GM21390 (cell line): ENCODE results near the gene CPT1A.

Source experiments
- ATAC-seq: cut with Tn5 transposase; IDR thresholded peaks from one replicate; pipeline ENCODE4 v1.9.1; 2021; ENCODE audit not compliant: unreplicated experiment

Gene CPT1A

DNA sequence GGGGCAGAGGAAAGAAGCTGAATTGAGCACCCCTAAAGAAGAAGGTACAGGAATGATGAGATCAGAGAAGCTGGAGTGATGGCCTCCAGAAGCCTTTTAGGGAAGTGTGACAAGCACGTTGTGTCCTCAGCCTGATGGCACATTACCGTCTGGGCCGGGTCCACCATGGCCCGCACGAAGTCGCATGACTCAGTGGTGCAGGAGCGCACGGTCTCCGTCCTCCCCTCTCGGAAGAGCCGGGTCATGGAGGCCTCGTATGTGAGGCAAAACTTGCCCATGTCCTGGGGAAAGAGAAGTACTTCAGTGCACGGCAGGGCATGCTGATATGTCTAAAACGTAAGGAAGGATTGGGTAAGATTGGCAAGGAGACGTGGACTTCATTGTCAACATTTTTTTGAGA is 79.2 kb downstream of the CPT1A start:
- no peak for ATAC-seq

DNA sequence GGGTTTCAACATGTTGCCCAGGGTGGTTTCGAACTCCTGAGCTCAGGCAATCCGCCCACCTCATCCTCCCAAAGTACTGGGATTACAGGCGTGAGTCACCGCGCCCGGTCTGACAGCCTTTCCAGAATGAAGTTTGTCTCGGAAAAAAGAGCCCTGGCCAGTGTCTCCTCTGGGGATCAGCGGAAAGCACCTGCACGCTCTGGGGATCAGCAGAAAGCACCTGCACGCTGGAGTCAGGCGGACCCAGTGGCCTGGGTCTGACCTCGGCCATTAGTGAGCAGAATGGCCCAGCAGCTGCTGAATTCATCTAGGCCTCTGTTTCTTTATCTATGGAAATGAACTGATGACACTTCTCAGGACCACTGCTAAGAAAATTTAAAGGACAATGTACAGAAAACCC is 79.9 kb downstream of the CPT1A start:
- no peak for ATAC-seq

DNA sequence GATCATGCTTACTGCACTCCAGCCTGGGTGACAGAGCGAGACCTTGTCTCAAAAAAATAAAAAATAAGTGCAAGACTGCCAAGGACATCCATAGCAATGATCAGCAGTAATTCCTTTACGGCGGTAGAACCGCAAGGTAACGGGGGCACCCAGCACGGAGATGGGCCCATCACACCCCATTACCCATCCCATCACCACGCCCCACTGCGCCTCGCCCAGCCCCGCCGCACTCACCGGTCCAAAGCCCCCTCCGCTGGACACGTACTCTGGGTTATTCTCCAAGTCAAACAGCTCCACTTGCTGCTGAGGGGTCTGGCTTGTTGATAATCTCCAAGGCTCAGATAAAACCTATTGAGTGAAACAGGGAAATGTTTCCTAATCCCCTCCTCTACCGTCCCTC is 81.7 kb downstream of the CPT1A start:
- no peak for ATAC-seq

DNA sequence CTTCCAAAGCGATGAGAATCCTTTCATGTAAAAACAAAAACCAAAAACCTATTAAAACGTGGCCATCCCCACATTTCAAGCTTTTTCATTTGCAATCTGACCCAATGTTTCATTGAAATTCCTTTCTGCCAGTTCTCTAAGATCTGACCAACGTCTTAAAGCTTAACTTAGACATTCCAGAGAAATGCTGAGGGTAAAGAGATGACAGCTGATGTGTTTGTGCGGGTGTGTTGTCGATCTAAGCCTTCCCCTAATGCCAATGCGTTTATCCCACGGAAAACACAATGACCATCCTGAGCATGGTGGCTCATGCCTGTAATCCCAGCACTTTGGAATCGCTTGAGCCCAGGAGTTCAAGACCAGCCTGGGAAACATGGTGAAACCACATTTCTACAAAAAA is 84.0 kb downstream of the CPT1A start:
- no peak for ATAC-seq

DNA sequence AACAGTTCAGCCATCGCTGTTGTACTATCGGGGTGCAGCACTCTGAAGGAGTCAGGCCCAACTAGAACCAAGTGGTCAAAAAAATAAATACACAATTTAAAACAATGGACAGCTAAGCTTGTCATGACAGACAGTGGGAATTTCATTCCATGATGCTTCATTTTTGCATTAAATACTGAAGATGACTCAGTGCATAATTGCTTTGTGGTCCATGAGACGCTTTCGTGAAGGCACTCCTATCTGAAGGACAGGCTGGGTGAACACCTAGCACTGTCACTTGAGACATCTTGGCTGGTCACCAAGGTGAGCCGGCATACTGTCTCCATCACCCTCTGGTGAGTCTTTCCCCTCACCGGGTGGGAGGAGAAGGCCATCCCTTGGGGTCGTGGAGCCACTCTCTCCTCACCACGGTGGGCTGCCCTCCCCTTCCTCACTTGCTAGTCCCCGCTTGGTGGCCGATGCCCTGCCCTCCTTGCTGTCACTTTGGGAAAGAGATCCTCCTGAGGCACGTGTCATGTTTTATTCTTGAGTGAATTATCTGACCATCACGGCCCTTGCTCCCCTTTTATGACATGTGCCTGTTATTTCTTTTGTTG is 85.4 kb downstream of the CPT1A start:
- ATAC-seq, result no peak

DNA sequence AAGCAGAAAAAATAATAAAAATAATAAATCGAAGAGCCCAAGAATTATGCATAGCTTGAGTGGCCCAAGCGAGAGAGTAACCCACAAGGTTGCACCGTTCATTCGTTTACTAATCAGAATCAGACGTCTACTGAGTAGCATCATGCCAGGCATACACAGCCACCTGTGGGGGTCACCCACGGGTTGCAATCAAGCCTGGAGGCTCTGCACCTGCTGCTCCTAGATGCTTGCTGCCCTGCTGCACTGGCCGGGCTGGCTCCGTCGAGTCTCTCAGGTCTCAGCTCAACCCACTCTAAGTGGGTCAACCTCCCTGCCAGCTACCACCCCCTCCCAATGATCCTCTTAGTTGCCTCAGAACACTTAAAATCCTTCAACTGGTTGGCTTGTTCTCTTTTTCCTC is 88.4 kb downstream of the CPT1A start:
- ATAC-seq, result no peak

DNA sequence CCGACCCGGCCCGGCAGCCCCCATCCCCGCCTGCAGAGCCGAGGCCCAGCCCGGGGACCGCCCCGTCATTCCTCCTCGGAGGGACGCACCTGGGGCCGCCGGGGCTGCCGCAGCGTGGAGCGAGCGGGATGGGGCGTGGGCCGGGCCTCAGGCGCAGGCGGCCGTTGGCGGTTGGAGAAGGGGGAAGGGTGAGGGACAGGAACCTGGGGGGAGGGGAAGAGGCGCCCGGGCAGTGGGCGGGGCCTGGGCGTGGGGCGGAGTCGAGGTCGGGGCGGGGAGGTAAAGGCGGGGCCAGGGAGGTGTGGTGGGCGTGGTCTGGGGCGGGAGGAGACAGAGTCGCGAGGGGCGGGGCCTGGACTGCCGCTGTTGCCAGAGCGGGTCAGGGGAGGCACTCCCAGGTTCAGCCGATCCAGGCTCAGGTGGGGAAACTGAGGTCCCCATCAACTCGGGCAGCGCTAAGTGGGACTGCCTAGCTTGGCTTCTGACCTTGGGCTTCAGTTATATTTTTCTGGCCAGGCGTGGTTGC is 90.3 kb downstream of the CPT1A start, which contains the start of gene TESMIN:
Gene TESMIN, minus strand, starts transcription at position 190 of the 526 bp plus-strand sequence. CDS start 860 bp downstream, outside the sequence.
- ATAC-seq, result no peak

DNA sequence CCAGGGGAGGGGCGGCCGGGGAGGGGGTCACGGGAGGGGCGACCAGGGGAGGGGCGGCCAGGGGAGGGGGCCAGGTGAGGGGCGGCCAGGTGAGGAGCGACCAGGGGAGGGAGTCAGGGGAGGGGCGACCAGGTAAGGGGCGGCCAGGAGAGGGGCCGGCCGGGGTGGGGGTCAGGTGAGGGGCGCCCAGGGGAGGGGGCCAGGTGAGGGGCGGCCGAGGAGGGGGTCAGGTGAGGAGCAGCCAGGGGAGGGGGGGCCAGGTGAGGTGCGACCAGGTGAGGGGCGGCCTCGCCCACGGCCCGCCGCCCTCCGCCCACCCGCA is 90.8 kb downstream of the CPT1A start:
- no peak for ATAC-seq

DNA sequence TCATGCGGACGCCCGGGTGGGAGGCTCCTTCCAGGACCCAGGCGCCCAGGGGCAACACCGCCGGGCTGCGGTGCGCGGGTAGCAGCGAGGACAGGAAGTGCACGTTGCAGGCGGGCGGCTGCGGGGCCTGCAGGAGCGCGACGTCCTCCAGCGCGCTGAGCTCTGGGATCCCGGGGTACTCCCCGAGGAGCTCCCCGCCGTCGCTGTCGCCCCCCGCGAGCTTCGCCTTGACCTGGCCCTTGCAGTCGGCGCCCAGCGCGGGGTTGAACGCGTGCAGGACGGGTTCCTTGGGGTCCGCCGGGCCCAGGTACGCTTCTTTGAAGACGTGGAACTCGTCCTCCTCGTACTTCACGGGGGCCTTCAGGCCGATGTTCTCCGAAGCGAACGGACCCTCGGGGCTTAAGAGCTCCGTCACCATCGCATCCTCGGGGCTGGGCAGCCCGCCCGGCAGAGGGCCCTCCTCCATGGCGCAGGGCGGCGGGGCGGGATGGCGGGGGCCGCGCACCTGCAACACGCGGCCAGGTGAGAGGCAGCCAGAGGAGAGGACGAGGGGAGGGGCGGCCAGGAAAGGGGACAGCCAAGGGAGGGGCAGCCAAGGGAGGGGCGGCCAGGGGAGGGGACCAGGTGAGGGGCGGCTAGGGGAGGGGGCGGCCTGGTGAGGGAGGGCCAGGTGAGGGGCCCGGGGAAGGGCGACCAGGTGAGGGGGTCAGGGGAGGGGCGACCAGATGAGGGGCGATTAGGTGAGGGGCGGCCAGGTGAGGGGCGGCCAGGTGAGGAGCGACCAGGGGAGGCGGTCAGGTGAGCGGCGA is 91.3 kb downstream of the CPT1A start:
- ATAC-seq, result no peak

DNA sequence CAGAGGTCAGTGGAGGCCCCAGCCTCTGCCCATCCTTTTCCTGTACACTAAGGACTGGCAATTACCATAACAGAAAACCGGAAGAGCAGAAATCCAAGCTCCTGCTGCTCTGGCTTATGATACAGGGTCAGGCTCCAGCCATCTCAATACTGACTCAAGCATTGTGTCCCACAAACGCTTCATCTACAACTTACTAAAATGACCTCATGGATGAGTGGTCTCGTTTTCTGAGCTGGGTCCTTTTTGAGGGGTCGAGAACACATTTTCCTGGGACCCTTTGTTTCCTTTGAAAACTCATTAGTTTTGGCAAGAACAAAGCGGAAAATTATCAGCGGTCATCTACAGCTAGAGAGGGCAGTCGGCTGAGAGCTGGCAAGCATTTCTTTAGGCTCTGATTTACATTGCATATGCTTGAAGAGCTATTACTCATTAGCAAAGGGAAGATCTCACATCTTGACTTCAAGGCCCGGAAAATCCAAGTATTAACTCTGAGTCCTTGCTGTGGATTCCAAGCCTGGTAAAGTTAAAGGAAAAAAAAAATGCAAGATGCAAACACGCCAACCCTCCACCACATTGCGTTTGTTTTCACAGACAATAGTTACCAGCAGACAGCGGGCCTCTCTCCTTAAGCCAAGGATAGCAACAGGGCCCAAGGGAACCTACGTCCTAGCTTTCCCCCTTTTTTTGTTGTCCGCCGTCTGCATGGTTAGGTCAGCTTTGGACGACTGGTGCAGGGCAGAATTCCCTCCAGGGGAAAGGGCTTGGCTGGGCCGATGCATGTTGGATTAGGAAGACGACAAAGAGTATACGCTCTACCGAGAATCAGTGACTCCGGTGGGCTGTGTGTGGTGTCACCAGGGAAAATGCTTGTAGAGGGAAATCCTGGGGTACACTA is 92.2 kb downstream of the CPT1A start:
- no peak for ATAC-seq

DNA sequence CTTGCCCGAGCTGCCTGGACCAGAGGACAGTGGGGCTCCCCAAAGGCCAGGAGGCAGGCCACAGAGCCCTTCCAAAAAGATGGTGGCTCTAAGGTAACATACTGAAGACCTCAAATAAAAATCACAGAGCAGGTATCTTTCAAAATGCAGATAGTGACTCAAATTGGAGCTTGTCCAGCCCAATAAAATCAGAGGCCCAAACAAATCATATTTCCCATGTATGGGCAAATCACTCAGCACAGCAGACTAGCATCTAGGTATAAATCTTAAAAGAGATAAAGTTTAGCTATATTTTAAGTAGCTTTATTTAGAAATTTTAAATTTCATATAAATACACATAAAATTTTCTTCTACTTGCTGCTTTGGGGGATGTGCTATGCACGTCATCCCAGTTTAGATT is 93.7 kb downstream of the CPT1A start:
- ATAC-seq, result no peak

DNA sequence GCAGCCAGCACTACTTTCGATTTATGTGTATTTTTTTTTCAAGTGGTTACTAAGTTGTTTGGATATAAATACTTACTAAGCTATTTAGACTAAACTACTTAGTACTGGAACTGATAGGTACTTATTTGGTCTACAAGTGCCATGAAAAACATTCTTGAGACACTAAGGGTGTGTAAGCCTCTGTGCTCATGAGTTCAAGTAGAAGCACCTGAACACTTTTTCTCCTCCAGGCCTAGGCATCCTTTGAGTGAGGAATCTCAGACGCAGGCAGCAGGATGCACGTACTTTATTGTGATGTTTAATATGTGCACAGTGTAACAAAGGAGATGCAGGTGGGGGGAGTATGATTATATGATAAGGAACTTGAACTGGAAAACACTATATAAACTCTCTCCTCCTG is 98.2 kb downstream of the CPT1A start:
- ATAC-seq, result no peak

DNA sequence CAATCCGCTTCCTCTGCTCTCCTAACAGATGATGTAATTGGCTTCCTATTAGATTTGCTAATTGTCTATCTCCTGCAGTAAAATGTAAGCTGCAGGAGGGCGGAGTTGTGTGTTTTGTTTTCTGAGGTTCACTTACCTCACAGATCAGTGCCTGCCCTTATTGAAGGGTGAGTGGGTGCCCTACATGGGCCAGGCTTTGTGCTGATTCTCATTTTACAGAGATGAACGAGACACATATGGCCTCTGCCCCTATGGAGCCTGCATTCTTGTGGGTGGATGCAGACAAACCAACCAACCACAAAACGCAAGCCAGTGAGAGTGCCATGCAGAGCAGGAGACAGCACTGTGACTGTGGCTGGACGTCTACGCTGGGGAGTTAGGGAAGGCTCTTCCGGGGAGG is 100.3 kb downstream of the CPT1A start:
- no peak for ATAC-seq

DNA sequence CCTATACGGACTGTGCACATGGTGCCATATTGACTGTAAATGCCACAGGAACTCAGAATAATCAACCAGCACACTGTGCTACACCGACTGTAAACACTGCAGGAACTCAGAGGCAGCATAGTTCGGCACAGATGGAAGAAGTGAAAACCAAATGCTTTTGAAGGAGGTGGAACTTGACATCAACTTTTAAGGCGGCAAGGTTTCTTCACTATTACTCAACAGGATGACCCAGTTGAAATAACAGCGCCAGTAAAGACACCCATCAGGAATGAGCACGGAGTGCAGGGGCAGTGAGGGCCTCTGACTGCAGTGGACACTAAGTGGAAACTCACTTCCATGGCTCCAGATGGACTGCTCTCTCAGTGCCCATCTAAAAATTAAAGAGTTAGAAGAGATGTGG is 106.1 kb downstream of the CPT1A start:
- no peak for ATAC-seq

DNA sequence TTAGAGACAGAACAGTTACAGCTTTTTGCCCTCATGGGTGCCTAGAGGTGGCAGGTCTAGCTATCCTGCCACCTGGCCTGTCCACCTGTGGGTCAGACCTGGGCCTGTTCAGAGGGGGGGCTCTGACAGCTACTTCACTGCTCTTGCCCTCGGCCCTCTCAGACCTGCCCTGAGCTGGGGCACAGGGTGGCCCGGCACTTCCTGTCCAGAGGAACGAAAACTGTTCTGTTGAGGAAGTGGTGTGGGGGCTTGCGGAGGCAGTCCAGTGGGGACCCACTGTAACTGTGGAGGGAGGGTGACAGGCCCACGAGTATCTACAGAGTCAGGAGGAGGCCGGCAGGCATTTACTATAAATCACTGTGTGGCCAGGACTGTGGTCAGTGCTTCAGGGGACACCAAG is 106.6 kb downstream of the CPT1A start:
- no peak for ATAC-seq

DNA sequence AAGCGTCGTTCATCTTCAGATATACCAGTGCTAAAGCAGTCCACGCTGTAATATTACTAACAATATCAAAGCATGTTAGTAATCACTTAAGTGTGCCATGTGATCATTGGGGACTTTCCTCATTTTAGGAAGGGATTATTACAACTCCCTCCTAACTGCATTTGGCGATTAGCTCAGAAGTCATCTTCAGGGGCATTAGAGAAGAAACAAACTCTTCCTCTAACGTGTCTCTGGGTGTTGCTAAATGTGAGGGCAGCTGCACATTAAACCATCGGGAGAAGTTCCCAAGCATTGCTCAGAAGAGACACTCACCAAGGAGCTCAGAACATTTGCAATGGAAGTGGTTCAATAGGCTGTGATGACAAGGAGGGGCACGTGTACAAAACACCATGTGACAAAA is 107.6 kb downstream of the CPT1A start:
- no peak for ATAC-seq

DNA sequence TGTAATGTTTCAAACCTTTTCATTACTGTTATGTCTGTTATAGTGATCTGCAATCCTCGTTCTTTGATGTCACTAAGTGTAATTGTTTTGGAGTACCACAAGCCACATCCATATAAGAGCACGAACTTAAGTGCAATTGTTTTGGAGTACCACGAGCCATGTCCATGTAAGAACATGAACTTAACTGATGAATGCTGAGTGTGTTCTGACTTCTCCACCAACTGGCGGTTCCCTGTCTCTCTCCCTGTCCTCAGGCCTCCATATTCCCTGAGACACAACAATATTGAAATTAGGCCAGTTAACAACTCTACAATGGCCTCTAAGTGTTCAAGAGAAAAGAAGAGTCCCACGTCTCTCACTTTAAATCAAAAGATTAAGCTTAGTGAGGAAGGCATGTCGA is 113.9 kb downstream of the CPT1A start:
- ATAC-seq, result no peak

DNA sequence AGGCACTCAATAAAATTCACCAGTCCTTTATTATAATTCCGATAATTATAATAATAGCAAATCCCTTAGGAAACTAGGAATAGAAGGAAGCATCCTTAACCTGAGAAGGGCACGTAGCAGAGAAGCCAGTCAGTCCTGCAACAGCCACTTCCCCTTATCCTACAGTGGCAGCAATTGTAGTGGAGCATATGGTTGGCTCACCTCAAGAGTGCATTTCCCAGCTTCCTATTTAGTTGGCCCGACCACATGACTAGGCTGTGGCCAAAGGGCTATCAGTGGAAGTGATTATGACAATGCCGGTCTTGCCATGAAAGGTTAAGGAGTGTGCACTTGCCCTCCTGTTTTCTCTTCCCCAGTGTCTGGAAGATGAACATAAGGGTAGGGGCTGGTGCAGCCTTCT is 117.4 kb downstream of the CPT1A start:
- no peak for ATAC-seq

DNA sequence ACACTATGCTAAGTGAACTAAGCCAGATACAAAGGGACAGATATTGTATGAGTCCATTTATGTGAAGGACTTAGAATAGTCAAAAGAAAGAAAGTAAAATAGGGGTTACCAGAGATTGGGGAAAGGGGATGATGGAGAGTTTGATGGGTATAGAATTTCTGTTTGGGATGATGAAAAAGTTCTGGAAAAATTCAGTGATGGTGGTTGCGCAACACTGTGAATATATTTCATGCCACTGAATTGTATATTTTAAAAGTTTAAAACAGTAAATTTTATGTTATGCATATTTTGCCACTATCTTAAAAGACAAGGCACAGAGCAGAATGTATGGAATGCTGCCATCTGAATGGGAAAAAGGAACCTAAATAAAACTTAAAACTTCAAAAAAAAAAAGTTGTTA is 119.6 kb downstream of the CPT1A start:
- no peak for ATAC-seq

DNA sequence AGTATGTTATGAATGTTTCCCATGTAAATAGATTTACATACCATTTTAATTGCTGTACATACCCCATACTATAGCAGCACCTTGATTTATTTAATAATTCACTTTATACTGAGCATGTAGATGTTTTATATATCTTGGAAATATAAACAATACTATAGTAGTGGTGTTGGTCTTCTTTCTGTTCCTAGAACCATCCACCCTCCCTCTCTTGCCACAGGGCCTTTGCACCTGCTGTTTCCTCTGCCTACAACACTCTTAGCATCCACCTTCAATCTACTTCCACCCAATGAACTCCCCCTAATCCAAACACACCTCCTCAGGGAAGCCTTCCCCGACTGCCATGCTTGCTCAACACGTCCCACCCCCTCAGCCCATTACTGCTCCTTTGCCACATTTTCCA is 120.6 kb downstream of the CPT1A start:
- ATAC-seq, result no peak

DNA sequence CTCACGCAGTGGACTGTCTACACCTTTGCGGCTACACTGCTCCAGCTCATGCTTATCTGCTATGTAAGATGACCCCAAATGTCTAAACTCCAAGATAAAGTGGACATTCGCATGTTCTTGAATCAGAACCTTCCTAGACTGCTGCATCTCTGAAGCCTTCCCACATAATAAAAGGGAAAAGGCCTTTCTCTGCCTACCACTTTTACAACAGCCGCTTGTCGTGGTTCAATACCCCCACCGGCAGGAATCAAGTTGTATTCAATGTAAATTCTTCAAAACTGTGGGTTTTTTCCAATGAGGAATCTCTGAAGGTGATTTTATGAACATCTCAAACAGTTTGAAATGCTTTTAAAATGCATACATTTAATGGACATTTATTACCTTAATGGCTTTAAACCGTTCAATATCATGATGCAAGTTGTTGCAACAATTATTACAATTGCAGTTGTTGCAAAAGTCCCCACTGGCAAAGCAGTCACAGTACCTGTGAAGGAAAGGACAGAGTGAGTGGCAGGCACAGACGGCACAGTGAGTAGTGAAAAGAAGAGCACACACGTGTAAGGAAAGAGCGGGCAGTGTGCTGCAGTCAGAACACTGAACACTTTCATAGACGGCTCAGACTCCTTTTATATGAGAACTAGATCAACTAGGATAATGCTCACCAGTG is 126.1 kb downstream of the CPT1A start:
- ATAC-seq, result no peak
